PC-9 (cell line): Measurements from ENCODE around the gene CLSTN1. TPM values are rescaled to one million over a fixed set of nuclear protein-coding genes. Genes with fewer than 3 reads are reported as not detected.
"Not testable (repeated sequence)": the region's sequence is repeated elsewhere in the genome, so short reads cannot be mapped to it uniquely, and the experiment has no call there.

ENCODE experiments used
- BruUV-seq: library from RNA; stranded (reverse); fragments of 400-500 nt; replicated peaks from 2 replicates; lab custom pipeline; 2021; lab: Mats Ljungman, UMichigan
- CTCF ChIA-PET: fragments of 300-600 bp; sonication (Branson Sonifier 250); formaldehyde crosslinking; loops from one replicate; lab custom pipeline; 2022; ENCODE audit warnings: antibody characterized with exemption; lab: Charles Lee
- POLR2A ChIA-PET: fragments of 300-600 bp; sonication (Branson Sonifier 250); formaldehyde crosslinking; loops from one replicate; lab custom pipeline; 2022; ENCODE audit warnings: antibody characterized with exemption; ENCODE audit not compliant: unreplicated experiment; lab: Charles Lee
- DNase-seq, 2 experiments: peaks; one replicate each; pipeline versions ENCODE4 v3.0.0 to v3.0.0-alpha.2; 2015 to 2022; ENCODE audit warnings: mixed read lengths in 1 of 2
- H2AFZ ChIP-seq: fragments of 200-600 bp; sonication (generic); 2 replicates; pipeline ENCODE4 v1.8.1; 2017; ENCODE audit warnings: antibody characterized with exemption
- H3F3A ChIP-seq: fragments of 200-600 bp; sonication (generic); 2 replicates; pipeline ENCODE4 v1.8.1; 2017; ENCODE audit warnings: antibody characterized with exemption, mild to moderate bottlenecking, low read depth; ENCODE audit not compliant: insufficient read depth
- H3K27ac ChIP-seq: fragments of 200-600 bp; sonication (generic); 2 replicates; pipeline ENCODE4 v1.6.1; 2016; ENCODE audit warnings: mixed run types
- H3K27me3 ChIP-seq: fragments of 200-600 bp; sonication (generic); 2 replicates; pipeline ENCODE4 v1.6.1; 2016; ENCODE audit warnings: low read depth, mixed run types; ENCODE audit not compliant: insufficient read depth
- H3K36me3 ChIP-seq: fragments of 200-600 bp; sonication (generic); 2 replicates; pipeline ENCODE4 v1.6.1; 2016; ENCODE audit warnings: low read depth, mixed run types
- H3K4me1 ChIP-seq: fragments of 200-600 bp; sonication (generic); replicated peaks from 2 replicates; pipeline ENCODE4 v1.6.1; 2016; ENCODE audit warnings: mixed run types; ENCODE audit not compliant: insufficient read depth
- H3K4me2 ChIP-seq: fragments of 200-600 bp; sonication (generic); 2 replicates; pipeline ENCODE4 v1.6.1; 2017; ENCODE audit warnings: mixed run types
- H3K4me3 ChIP-seq: fragments of 200-600 bp; sonication (generic); 2 replicates; pipeline ENCODE4 v1.6.1; 2016; ENCODE audit warnings: mixed run types
- H3K79me2 ChIP-seq: fragments of 200-600 bp; sonication (generic); 2 replicates; pipeline ENCODE4 v1.6.1; 2017; ENCODE audit warnings: low read depth, mixed run types
- H3K9me2 ChIP-seq: fragments of 200-600 bp; sonication (generic); 2 replicates; pipeline ENCODE4 v1.8.1; 2017; ENCODE audit warnings: mild to moderate bottlenecking; ENCODE audit not compliant: insufficient read depth
- H3K9me3 ChIP-seq: fragments of 200-600 bp; sonication (generic); 2 replicates; pipeline ENCODE4 v1.8.1; 2016; ENCODE audit warnings: low read depth; ENCODE audit not compliant: insufficient read depth
- H4K20me1 ChIP-seq: fragments of 200-600 bp; sonication (generic); 2 replicates; pipeline ENCODE4 v1.8.1; 2017; ENCODE audit not compliant: insufficient read depth
- CTCF ChIP-seq: fragments of 200-600 bp; sonication (generic); conservative IDR thresholded peaks from 2 replicates; pipeline ENCODE4 v1.6.1; 2017; ENCODE audit warnings: mixed run types, antibody characterized with exemption, mild to moderate bottlenecking, moderate library complexity
- EZH2 ChIP-seq: fragments of 200-600 bp; sonication (generic); IDR thresholded peaks from 2 replicates; pipeline ENCODE4 v1.8.0; 2017; ENCODE audit warnings: antibody characterized with exemption, low read depth
- intact Hi-C: fragments of 100-400 bp; cut with micrococcal nuclease; formaldehyde crosslinking; loops from one replicate; pipeline ENCODE4 v1.10.0; 2022; ENCODE audit not compliant: unreplicated experiment
- total RNA-seq: library from RNA; stranded (reverse); gene quantifications from 2 replicates; pipeline ENCODE4 v1.2.3, GENCODE V29; 2021

Gene CLSTN1
- total RNA-seq, 1 experiment from 2014 or later: 140 TPM

GRCh38 chr1:9716404-9717192, 107.2 kb downstream of the CLSTN1 start:
- no TSS peak for BruUV-seq
- intact Hi-C loops: no loop called here
- no peak overlapping the region for H3K27ac ChIP-seq
- no peaks in the 10 kb centered on the region for H3K36me3 ChIP-seq
- ChIA-PET POLR2A (interaction anchor here (0.6 kb wide), 1 partner anchor 126 kb away, joined by 3 read pairs; no protein-coding TSS in a partner anchor), CTCF (no interaction called here)
- no peaks in the 10 kb centered on the region for H3K27me3 ChIP-seq
- no peaks in the 10 kb centered on the region for H3K9me3 ChIP-seq
- H3K4me3 ChIP-seq: no peak overlapping the region
- H3K4me2 ChIP-seq: no peak overlapping the region
- H3F3A ChIP-seq: peaks cover 5% of the 10 kb centered on the region; the same call in 1 of the 2 replicates
- no peak overlapping the region for H2AFZ ChIP-seq
- H3K9me2 ChIP-seq: no peaks in the 10 kb centered on the region
- H3K79me2 ChIP-seq: no peaks in the 10 kb centered on the region
- DNase-seq: no peak
- peaks cover 4% of the 10 kb centered on the region; the same call in 1 of the 2 replicates for H3K4me1 ChIP-seq
- no peaks in the 10 kb centered on the region for H4K20me1 ChIP-seq
- no peak for TF ChIP-seq CTCF
- no peak for TF ChIP-seq EZH2

- Histone ChIP-seq H3K4me1 (peaks cover 4% of the 10 kb centered on the region; the same call in 1 of the 2 replicates), H3K9me2 (no peaks in the 10 kb centered on the region), H3K36me3 (no peaks in the 10 kb centered on the region), H3K4me3 (no peak overlapping the region), H3K27me3 (no peaks in the 10 kb centered on the region), H3F3A (peaks cover 5% of the 10 kb centered on the region; the same call in 1 of the 2 replicates), H3K9me3 (no peaks in the 10 kb centered on the region), H4K20me1 (no peaks in the 10 kb centered on the region), H3K27ac (no peak overlapping the region), H3K4me2 (no peak overlapping the region), H3K79me2 (no peaks in the 10 kb centered on the region), H2AFZ (no peak overlapping the region)
- CTCF ChIA-PET: no interaction called here
- no peak for TF ChIP-seq EZH2
- no peak for TF ChIP-seq CTCF
- no peak for DNase-seq
- POLR2A ChIA-PET: no interaction called here
- intact Hi-C loops: no loop called here
- BruUV-seq: no TSS peak
These were observed 108.1 kb downstream of the CLSTN1 start for GRCh38 chr1:9715536-9716226.

GRCh38 chr1:9714257-9714718, 109.5 kb downstream of the CLSTN1 start:
- no peaks in the 10 kb centered on the region for H3K79me2 ChIP-seq
- H3K4me3 ChIP-seq: no peak overlapping the region
- ChIA-PET POLR2A (no interaction called here), CTCF (no interaction called here)
- DNase-seq: no peak
- intact Hi-C loops: no loop called here
- no peaks in the 10 kb centered on the region for H3K27me3 ChIP-seq
- H3K9me3 ChIP-seq: no peaks in the 10 kb centered on the region
- no peak overlapping the region for H2AFZ ChIP-seq
- BruUV-seq: no TSS peak
- no peaks in the 10 kb centered on the region for H4K20me1 ChIP-seq
- peaks cover under 1% of the 10 kb centered on the region; the same call in 1 of the 2 replicates for H3F3A ChIP-seq
- H3K4me1 ChIP-seq: peaks cover under 1% of the 10 kb centered on the region; the same call in 1 of the 2 replicates
- TF ChIP-seq EZH2 (no peak), CTCF (no peak)
- H3K4me2 ChIP-seq: no peak overlapping the region
- H3K36me3 ChIP-seq: no peaks in the 10 kb centered on the region
- H3K9me2 ChIP-seq: no peaks in the 10 kb centered on the region
- no peak overlapping the region for H3K27ac ChIP-seq

- H3K9me3 ChIP-seq, H3K4me1 ChIP-seq, H2AFZ ChIP-seq, intact Hi-C loops, H3K4me3 ChIP-seq, H3F3A ChIP-seq, H3K79me2 ChIP-seq, H4K20me1 ChIP-seq, H3K4me2 ChIP-seq, H3K36me3 ChIP-seq, H3K27me3 ChIP-seq, POLR2A ChIA-PET, H3K27ac ChIP-seq, H3K9me2 ChIP-seq, BruUV-seq, DNase-seq: not testable (repeated sequence)
- CTCF ChIA-PET: interaction anchor here (0.7 kb wide), 1 partner anchor 15 kb away, joined by 4 read pairs; no protein-coding TSS in a partner anchor
These were observed 111.0 kb downstream of the CLSTN1 start for GRCh38 chr1:9712767-9713166.
